Keratinocyte (primary cell): ENCODE data around the gene NTMT1.

ENCODE experiments used
- CTCF ChIP-seq, 3 experiments: IDR thresholded peaks in 1 of 3; conservative IDR thresholded peaks in 1 of 3; optimal IDR thresholded peaks in 1 of 3; 2 replicates in 2 of 3; 3 replicates in 1 of 3; pipeline versions ENCODE3 to v1.5.1; 2011; ENCODE audit warnings: low read length in 3 of 3, mild to moderate bottlenecking in 3 of 3, moderate library complexity in 2 of 3, control low read depth in 1 of 3, inconsistent platforms in 1 of 3; ENCODE audit not compliant: insufficient read depth in 2 of 3; ENCODE audit errors: extremely low read depth in 1 of 3
- EZH2 ChIP-seq: IDR thresholded peaks from one replicate; pipeline ENCODE4 v1.6.1; 2012; ENCODE audit warnings: inconsistent platforms, mild to moderate bottlenecking, low read length, moderate library complexity

GRCh38 chr9:129602598-129603415 is 23.2 kb upstream of the NTMT1 start:
- TF ChIP-seq CTCF (optimal IDR thresholded peaks at IDR 0.05 in 1 of 3, IDR thresholded peaks at IDR 0.05 in 1 of 3, conservative IDR thresholded peaks at IDR 0.05 in 1 of 3; ENCODE audit: extremely low read depth in 1 of 3, insufficient read depth in 2 of 3, low read length in 3 of 3) (no peak), EZH2 (no peak)
